ENCODE results near the gene KCNE4.

GRCh38 chr2:223060201-223060825 lies 8.3 kb downstream of the KCNE4 start:
- TF ChIP-seq, protein P1, sequence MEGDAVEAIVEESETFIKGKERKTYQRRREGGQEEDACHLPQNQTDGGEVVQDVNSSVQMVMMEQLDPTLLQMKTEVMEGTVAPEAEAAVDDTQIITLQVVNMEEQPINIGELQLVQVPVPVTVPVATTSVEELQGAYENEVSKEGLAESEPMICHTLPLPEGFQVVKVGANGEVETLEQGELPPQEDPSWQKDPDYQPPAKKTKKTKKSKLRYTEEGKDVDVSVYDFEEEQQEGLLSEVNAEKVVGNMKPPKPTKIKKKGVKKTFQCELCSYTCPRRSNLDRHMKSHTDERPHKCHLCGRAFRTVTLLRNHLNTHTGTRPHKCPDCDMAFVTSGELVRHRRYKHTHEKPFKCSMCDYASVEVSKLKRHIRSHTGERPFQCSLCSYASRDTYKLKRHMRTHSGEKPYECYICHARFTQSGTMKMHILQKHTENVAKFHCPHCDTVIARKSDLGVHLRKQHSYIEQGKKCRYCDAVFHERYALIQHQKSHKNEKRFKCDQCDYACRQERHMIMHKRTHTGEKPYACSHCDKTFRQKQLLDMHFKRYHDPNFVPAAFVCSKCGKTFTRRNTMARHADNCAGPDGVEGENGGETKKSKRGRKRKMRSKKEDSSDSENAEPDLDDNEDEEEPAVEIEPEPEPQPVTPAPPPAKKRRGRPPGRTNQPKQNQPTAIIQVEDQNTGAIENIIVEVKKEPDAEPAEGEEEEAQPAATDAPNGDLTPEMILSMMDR (IDR thresholded peaks at IDR 0.05; ENCODE audit: low read depth, low read length): no peak
- no peak for TF ChIP-seq MAX (IDR thresholded peaks at IDR 0.05; ENCODE audit: low read depth, low read length)

Data from NB4 (cell line).